Calu3 (cell line): ENCODE results near the gene MMS22L. TPM values are rescaled to one million over a fixed set of nuclear protein-coding genes. Genes with fewer than 3 reads are reported as not detected.

Source experiments
- BruUV-seq: library from RNA; stranded (reverse); fragments of 400-500 nt; replicated peaks from 2 replicates; lab custom pipeline; 2021; lab: Mats Ljungman, UMichigan
- CTCF ChIA-PET: fragments of 300-600 bp; sonication (Branson Sonifier 250); formaldehyde crosslinking; loops from one replicate; lab custom pipeline; 2022; ENCODE audit warnings: antibody characterized with exemption; lab: Charles Lee
- DNase-seq: peaks from one replicate; pipeline ENCODE4 v3.0.0; 2022
- H3K27ac Mint-ChIP-seq: one replicate; pipeline ENCODE4 v1.8.0; 2022; ENCODE audit warnings: mixed read lengths; ENCODE audit not compliant: unreplicated experiment
- H3K27me3 Mint-ChIP-seq: one replicate; pipeline ENCODE4 v1.8.0; 2022; ENCODE audit warnings: mixed read lengths; ENCODE audit not compliant: unreplicated experiment
- H3K36me3 Mint-ChIP-seq: one replicate; pipeline ENCODE4 v1.8.0; 2022; ENCODE audit warnings: mild to moderate bottlenecking, moderate library complexity, mixed read lengths; ENCODE audit not compliant: insufficient read depth, unreplicated experiment
- H3K4me1 Mint-ChIP-seq: one replicate; pipeline ENCODE4 v1.8.0; 2022; ENCODE audit warnings: mild to moderate bottlenecking, low read depth, mixed read lengths; ENCODE audit not compliant: unreplicated experiment
- H3K4me3 Mint-ChIP-seq: one replicate; pipeline ENCODE4 v1.8.0; 2022; ENCODE audit warnings: mild to moderate bottlenecking, low read depth, moderate library complexity, mixed read lengths; ENCODE audit not compliant: unreplicated experiment
- H3K9me3 Mint-ChIP-seq: one replicate; pipeline ENCODE4 v1.8.0; 2022; ENCODE audit warnings: low read depth, mixed read lengths; ENCODE audit not compliant: unreplicated experiment
- CTCF ChIP-seq: fragments of 200-600 bp; IDR thresholded peaks from one replicate; pipeline ENCODE4 v1.8.0; 2022; ENCODE audit warnings: antibody characterized with exemption; ENCODE audit not compliant: unreplicated experiment
- intact Hi-C: fragments of 100-400 bp; cut with micrococcal nuclease; formaldehyde crosslinking; loops from one replicate; pipeline ENCODE4 v1.10.0; 2022; ENCODE audit not compliant: unreplicated experiment
- total RNA-seq: library from RNA; stranded (reverse); gene quantifications from 2 replicates; pipeline ENCODE4 v1.2.3, GENCODE V29; 2022

MMS22L gene
- total RNA-seq, 1 experiment from 2014 or later = 26.0 TPM

- no peak overlapping the region for H3K4me3 Mint-ChIP-seq
- H3K27me3 Mint-ChIP-seq = no peaks in the 10 kb centered on the region
- H3K4me1 Mint-ChIP-seq = no peaks in the 10 kb centered on the region
- no peak overlapping the region for H3K27ac Mint-ChIP-seq
- no TSS peak for BruUV-seq
- H3K36me3 Mint-ChIP-seq = no peaks in the 10 kb centered on the region
- DNase-seq = no peak
- CTCF ChIA-PET = no interaction called here
- intact Hi-C loops = no loop called here
- H3K9me3 Mint-ChIP-seq = no peaks in the 10 kb centered on the region
- TF ChIP-seq CTCF = no peak
Measured at GRCh38 chr6:97133067-97133466, 149.9 kb downstream of the MMS22L start.

GRCh38 chr6:97129106-97129505 lies 153.9 kb downstream of the MMS22L start:
- CTCF ChIA-PET = no interaction called here
- DNase-seq = no peak
- no peaks in the 10 kb centered on the region for H3K4me1 Mint-ChIP-seq
- no peaks in the 10 kb centered on the region for H3K27me3 Mint-ChIP-seq
- TF ChIP-seq CTCF = no peak
- no peaks in the 10 kb centered on the region for H3K9me3 Mint-ChIP-seq
- no TSS peak for BruUV-seq
- no peak overlapping the region for H3K4me3 Mint-ChIP-seq
- no peak overlapping the region for H3K27ac Mint-ChIP-seq
- intact Hi-C loops = no loop called here
- H3K36me3 Mint-ChIP-seq = no peaks in the 10 kb centered on the region

GRCh38 chr6:97128507-97128906 lies 154.5 kb downstream of the MMS22L start:
- BruUV-seq = no TSS peak
- Mint-ChIP-seq H3K4me1 (no peaks in the 10 kb centered on the region), H3K27me3 (no peaks in the 10 kb centered on the region), H3K36me3 (no peaks in the 10 kb centered on the region), H3K4me3 (no peak overlapping the region), H3K27ac (no peak overlapping the region), H3K9me3 (no peaks in the 10 kb centered on the region)
- CTCF ChIA-PET = no interaction called here
- no peak for TF ChIP-seq CTCF
- DNase-seq = no peak
- intact Hi-C loops = no loop called here

GRCh38 chr6:97123652-97124051 lies 159.4 kb downstream of the MMS22L start:
- Mint-ChIP-seq H3K27ac (no peak overlapping the region), H3K27me3 (no peaks in the 10 kb centered on the region), H3K36me3 (no peaks in the 10 kb centered on the region), H3K4me3 (no peak overlapping the region), H3K9me3 (peaks cover 2% of the 10 kb centered on the region), H3K4me1 (no peaks in the 10 kb centered on the region)
- no peak for TF ChIP-seq CTCF
- BruUV-seq = no TSS peak
- intact Hi-C loops = no loop called here
- CTCF ChIA-PET = no interaction called here
- no peak for DNase-seq

- intact Hi-C loops = no loop called here
- H3K27me3 Mint-ChIP-seq = no peaks in the 10 kb centered on the region
- CTCF ChIA-PET = no interaction called here
Measured at GRCh38 chr6:97123112-97123511, 159.9 kb downstream of the MMS22L start.

More at GRCh38 chr6:97123112-97123511, 159.9 kb downstream of the MMS22L start:
- BruUV-seq = no TSS peak
- no peak overlapping the region for H3K4me3 Mint-ChIP-seq
- H3K36me3 Mint-ChIP-seq = no peaks in the 10 kb centered on the region
- H3K9me3 Mint-ChIP-seq = peaks cover 2% of the 10 kb centered on the region
- no peak for TF ChIP-seq CTCF
- no peak for DNase-seq
- H3K27ac Mint-ChIP-seq = no peak overlapping the region
- H3K4me1 Mint-ChIP-seq = no peaks in the 10 kb centered on the region
